Measurements from ENCODE around the gene KCNQ2.

The KCNQ2 gene

GRCh38 chr20:63439866-63440265 lies 32.6 kb downstream of the KCNQ2 start:
- no peak overlapping the region for H2BK5ac ChIP-seq (ENCODE audit: low read length)
- no peak overlapping the region for H3K18ac ChIP-seq (ENCODE audit: low read length)
- no peak overlapping the region for H3K27ac ChIP-seq (ENCODE audit: low read depth, low read length)
- no peak overlapping the region for H3K9ac ChIP-seq (ENCODE audit: low read length)
- DNase-seq, result no peak
- H3K79me2 ChIP-seq (ENCODE audit: control insufficient read depth, insufficient read depth, low read length), result peaks cover 2% of the 10 kb centered on the region
- H3K23ac ChIP-seq (ENCODE audit: low read length), result no peak overlapping the region
- H3K27me3 ChIP-seq (ENCODE audit: insufficient read depth, low read length, poor library complexity), result no peaks in the 10 kb centered on the region
- no CpG with 5 or more reads among the region's 15 CpGs for WGBS (ENCODE audit: extremely low coverage, insufficient coverage, low lambda C conversion rate)
- H3K4me1 ChIP-seq (ENCODE audit: control insufficient read depth, low read depth, low read length), result no peaks in the 10 kb centered on the region
- no peak overlapping the region for H4K5ac ChIP-seq (ENCODE audit: low read length)
- no peak overlapping the region for H3K4ac ChIP-seq (ENCODE audit: low read depth, low read length)
- no peak overlapping the region for H3K56ac ChIP-seq (ENCODE audit: low read length)
- no peak overlapping the region for H2BK120ac ChIP-seq (ENCODE audit: low read depth, low read length)
- no peak overlapping the region for H3K4me2 ChIP-seq (ENCODE audit: low read length)
- H4K8ac ChIP-seq (ENCODE audit: low read depth, low read length), result no peak overlapping the region
- no peak overlapping the region for H3K4me3 ChIP-seq (ENCODE audit: low read length)
- no peaks in the 10 kb centered on the region for H3K36me3 ChIP-seq (ENCODE audit: control insufficient read depth, insufficient read depth, low read length)
- peaks cover 2% of the 10 kb centered on the region for H3K79me1 ChIP-seq (ENCODE audit: low read length)
- no peak overlapping the region for H2BK15ac ChIP-seq (replicated peaks; ENCODE audit: low read depth)
- no peak overlapping the region for H2AK5ac ChIP-seq (ENCODE audit: low read length)

GRCh38 chr20:63438121-63438520 lies 34.3 kb downstream of the KCNQ2 start:
- H2BK120ac ChIP-seq (ENCODE audit: low read depth, low read length), result no peak overlapping the region
- WGBS (ENCODE audit: extremely low coverage, insufficient coverage, low lambda C conversion rate), result no CpG with 5 or more reads among the region's 12 CpGs
- no peaks in the 10 kb centered on the region for H3K36me3 ChIP-seq (ENCODE audit: control insufficient read depth, insufficient read depth, low read length)
- no peak overlapping the region for H2BK15ac ChIP-seq (replicated peaks; ENCODE audit: low read depth)
- H3K4me3 ChIP-seq (ENCODE audit: low read length), result no peak overlapping the region
- peaks cover 2% of the 10 kb centered on the region for H3K4me1 ChIP-seq (ENCODE audit: control insufficient read depth, low read depth, low read length)
- no peak overlapping the region for H4K5ac ChIP-seq (ENCODE audit: low read length)
- no peak overlapping the region for H3K4me2 ChIP-seq (ENCODE audit: low read length)
- H3K56ac ChIP-seq (ENCODE audit: low read length), result no peak overlapping the region
- H3K27ac ChIP-seq (ENCODE audit: low read depth, low read length), result no peak overlapping the region
- H2BK5ac ChIP-seq (ENCODE audit: low read length), result no peak overlapping the region
- no peak overlapping the region for H4K8ac ChIP-seq (ENCODE audit: low read depth, low read length)
- peaks cover 2% of the 10 kb centered on the region for H3K79me1 ChIP-seq (ENCODE audit: low read length)
- H3K79me2 ChIP-seq (ENCODE audit: control insufficient read depth, insufficient read depth, low read length), result peaks cover 2% of the 10 kb centered on the region
- H3K23ac ChIP-seq (ENCODE audit: low read length), result no peak overlapping the region
- H3K27me3 ChIP-seq (ENCODE audit: insufficient read depth, low read length, poor library complexity), result no peaks in the 10 kb centered on the region
- no peak overlapping the region for H3K18ac ChIP-seq (ENCODE audit: low read length)
- DNase-seq, result no peak
- no peak overlapping the region for H2AK5ac ChIP-seq (ENCODE audit: low read length)
- H3K9ac ChIP-seq (ENCODE audit: low read length), result no peak overlapping the region
- no peak overlapping the region for H3K4ac ChIP-seq (ENCODE audit: low read depth, low read length)

- Histone ChIP-seq H4K5ac (ENCODE audit: low read length) (no peak overlapping the region), H3K79me2 (ENCODE audit: control insufficient read depth, insufficient read depth, low read length) (no peaks in the 10 kb centered on the region), H3K36me3 (ENCODE audit: control insufficient read depth, insufficient read depth, low read length) (no peaks in the 10 kb centered on the region), H2BK15ac (replicated peaks; ENCODE audit: low read depth) (no peak overlapping the region), H3K27ac (ENCODE audit: low read depth, low read length) (no peak overlapping the region), H3K79me1 (ENCODE audit: low read length) (no peaks in the 10 kb centered on the region), H2AK5ac (ENCODE audit: low read length) (no peak overlapping the region), H4K8ac (ENCODE audit: low read depth, low read length) (no peak overlapping the region), H3K27me3 (ENCODE audit: insufficient read depth, low read length, poor library complexity) (no peaks in the 10 kb centered on the region), H2BK120ac (ENCODE audit: low read depth, low read length) (no peak overlapping the region), H3K18ac (ENCODE audit: low read length) (no peak overlapping the region), H3K23ac (ENCODE audit: low read length) (no peak overlapping the region), H3K4me2 (ENCODE audit: low read length) (no peak overlapping the region), H2BK5ac (ENCODE audit: low read length) (no peak overlapping the region), H3K56ac (ENCODE audit: low read length) (no peak overlapping the region), H3K4me3 (ENCODE audit: low read length) (no peak overlapping the region), H3K4ac (ENCODE audit: low read depth, low read length) (no peak overlapping the region), H3K9ac (ENCODE audit: low read length) (no peak overlapping the region), H3K4me1 (ENCODE audit: control insufficient read depth, low read depth, low read length) (peaks cover 2% of the 10 kb centered on the region)
- WGBS (ENCODE audit: extremely low coverage, insufficient coverage, low lambda C conversion rate), result no CpG with 5 or more reads among the region's 9 CpGs
- no peak for DNase-seq
Observed at GRCh38 chr20:63435552-63435951, 36.9 kb downstream of the KCNQ2 start.

GRCh38 chr20:63434599-63435378 lies 37.7 kb downstream of the KCNQ2 start:
- Histone ChIP-seq H3K27ac (ENCODE audit: low read depth, low read length) (no peak overlapping the region), H3K18ac (ENCODE audit: low read length) (no peak overlapping the region), H3K9ac (ENCODE audit: low read length) (no peak overlapping the region), H3K4me1 (ENCODE audit: control insufficient read depth, low read depth, low read length) (peaks cover 2% of the 10 kb centered on the region), H2BK120ac (ENCODE audit: low read depth, low read length) (no peak overlapping the region), H2AK5ac (ENCODE audit: low read length) (no peak overlapping the region), H3K23ac (ENCODE audit: low read length) (no peak overlapping the region), H4K5ac (ENCODE audit: low read length) (no peak overlapping the region), H4K8ac (ENCODE audit: low read depth, low read length) (no peak overlapping the region), H2BK5ac (ENCODE audit: low read length) (no peak overlapping the region), H3K36me3 (ENCODE audit: control insufficient read depth, insufficient read depth, low read length) (no peaks in the 10 kb centered on the region), H3K79me2 (ENCODE audit: control insufficient read depth, insufficient read depth, low read length) (no peaks in the 10 kb centered on the region), H3K4me2 (ENCODE audit: low read length) (no peak overlapping the region), H3K56ac (ENCODE audit: low read length) (peak overlapping the region; percentile 34), H3K27me3 (ENCODE audit: insufficient read depth, low read length, poor library complexity) (no peaks in the 10 kb centered on the region), H2BK15ac (replicated peaks; ENCODE audit: low read depth) (no peak overlapping the region), H3K4ac (ENCODE audit: low read depth, low read length) (no peak overlapping the region), H3K4me3 (ENCODE audit: low read length) (no peak overlapping the region), H3K79me1 (ENCODE audit: low read length) (no peaks in the 10 kb centered on the region)
- no CpG with 5 or more reads among the region's 33 CpGs for WGBS (ENCODE audit: extremely low coverage, insufficient coverage, low lambda C conversion rate)
- peak; percentile 92 for DNase-seq

- no peak overlapping the region for H4K8ac ChIP-seq (ENCODE audit: low read depth, low read length)
- no peak overlapping the region for H3K27ac ChIP-seq (ENCODE audit: low read depth, low read length)
- no peak overlapping the region for H3K18ac ChIP-seq (ENCODE audit: low read length)
- H3K79me2 ChIP-seq (ENCODE audit: control insufficient read depth, insufficient read depth, low read length), result no peaks in the 10 kb centered on the region
- no peaks in the 10 kb centered on the region for H3K27me3 ChIP-seq (ENCODE audit: insufficient read depth, low read length, poor library complexity)
- no CpG with 5 or more reads among the region's 39 CpGs for WGBS (ENCODE audit: extremely low coverage, insufficient coverage, low lambda C conversion rate)
- no peak overlapping the region for H2BK120ac ChIP-seq (ENCODE audit: low read depth, low read length)
- no peak overlapping the region for H3K4ac ChIP-seq (ENCODE audit: low read depth, low read length)
- no peak overlapping the region for H2AK5ac ChIP-seq (ENCODE audit: low read length)
- H3K4me2 ChIP-seq (ENCODE audit: low read length), result no peak overlapping the region
- H3K23ac ChIP-seq (ENCODE audit: low read length), result no peak overlapping the region
- no peak overlapping the region for H3K56ac ChIP-seq (ENCODE audit: low read length)
- no peak for DNase-seq
- no peak overlapping the region for H4K5ac ChIP-seq (ENCODE audit: low read length)
- peaks cover 2% of the 10 kb centered on the region for H3K4me1 ChIP-seq (ENCODE audit: control insufficient read depth, low read depth, low read length)
- H3K79me1 ChIP-seq (ENCODE audit: low read length), result no peaks in the 10 kb centered on the region
- no peak overlapping the region for H2BK15ac ChIP-seq (replicated peaks; ENCODE audit: low read depth)
- H3K4me3 ChIP-seq (ENCODE audit: low read length), result no peak overlapping the region
- no peak overlapping the region for H3K9ac ChIP-seq (ENCODE audit: low read length)
- no peaks in the 10 kb centered on the region for H3K36me3 ChIP-seq (ENCODE audit: control insufficient read depth, insufficient read depth, low read length)
- no peak overlapping the region for H2BK5ac ChIP-seq (ENCODE audit: low read length)
Observed at GRCh38 chr20:63433756-63434531, 38.5 kb downstream of the KCNQ2 start.

Data from mesendoderm (in vitro differentiated cells).